ENCODE data around the gene DNAAF3. TPM values are rescaled to one million over a fixed set of nuclear protein-coding genes. Genes with fewer than 3 reads are reported as not detected.
A peak's percentile ranks its signal among the peaks of the same experiment; 100 is the strongest.

The DNAAF3 gene
- total and polyA plus RNA-seq, 9 donors, result 0.16 to 34.8 (median 1.0) TPM; not detected in 2

- no peaks in the 10 kb centered on the region for H3K9me3 ChIP-seq
- whole genome bisulfite sequencing, 3 donors, result 1 to 4% (median 2%) methylated on average over 24 to 33 of the region's 33 CpGs
- intact Hi-C loops (cut with DNase I), result no loop called here
- H3K27ac ChIP-seq, result no peak overlapping the region
- H3K36me3 ChIP-seq, result no peaks in the 10 kb centered on the region
- H3K27me3 ChIP-seq, result peaks cover 4% of the 10 kb centered on the region
- H3K4me3 ChIP-seq, result no peak overlapping the region
- peaks cover 3% of the 10 kb centered on the region for H3K4me1 ChIP-seq (ENCODE audit: insufficient read depth)
- peak; percentile 38 to 78 (median 62) for DNase-seq
- TF ChIP-seq POLR2A (IDR thresholded peaks at IDR 0.05) (no peak), EP300 (IDR thresholded peaks at IDR 0.05) (no peak), CTCF (IDR thresholded peaks at IDR 0.05) (peak in 2 of 3 donors; percentile 12 to 36)
Observed at GRCh38 chr19:55160128-55160985, 6.1 kb downstream of the DNAAF3 start.

GRCh38 chr19:55158848-55159749, 7.3 kb downstream of the DNAAF3 start:
- intact Hi-C loops (cut with DNase I), result no loop called here
- 45 to 51% (median 51%) methylated on average over 18 of the region's 18 CpGs for WGBS, 3 donors
- Histone ChIP-seq H3K4me1 (ENCODE audit: insufficient read depth) (peaks cover 3% of the 10 kb centered on the region), H3K27me3 (peaks cover 4% of the 10 kb centered on the region), H3K4me3 (no peak overlapping the region), H3K36me3 (no peaks in the 10 kb centered on the region), H3K27ac (no peak overlapping the region), H3K9me3 (no peaks in the 10 kb centered on the region)
- TF ChIP-seq CTCF (IDR thresholded peaks at IDR 0.05), result no peak
- TF ChIP-seq EP300 (IDR thresholded peaks at IDR 0.05), result no peak
- no peak for TF ChIP-seq POLR2A (IDR thresholded peaks at IDR 0.05)
- DNase-seq, result no peak

GRCh38 chr19:55158423-55158822, 8.0 kb downstream of the DNAAF3 start:
- Histone ChIP-seq H3K27ac (no peak overlapping the region), H3K27me3 (peaks cover 4% of the 10 kb centered on the region)
- no peak for TF ChIP-seq CTCF (IDR thresholded peaks at IDR 0.05)
- no peak for TF ChIP-seq POLR2A (IDR thresholded peaks at IDR 0.05)
- TF ChIP-seq EP300 (IDR thresholded peaks at IDR 0.05), result no peak

GRCh38 chr19:55157064-55157908, 9.1 kb downstream of the DNAAF3 start, which contains the start of gene TNNI3:
TNNI3 (minus strand) TSS chr19:55157732; CDS start chr19:55157589, 143 bp downstream.
- TF ChIP-seq EP300 (IDR thresholded peaks at IDR 0.05), result no peak
- TF ChIP-seq POLR2A (IDR thresholded peaks at IDR 0.05), result no peak
- no peak for TF ChIP-seq CTCF (IDR thresholded peaks at IDR 0.05)
- Histone ChIP-seq H3K27ac (no peak within 1 kb of the TSS), H3K4me3 (no peak within 1 kb of the TSS), H3K4me1 (ENCODE audit: insufficient read depth) (peaks cover 3% of the 10 kb centered on the region), H3K27me3 (peaks cover 4% of the 10 kb centered on the region), H3K9me3 (no peaks in the 10 kb centered on the region), H3K36me3 (no peaks in the 10 kb centered on the region)
- WGBS, 3 donors, result 15 to 29% (median 27%) methylated on average over 38 to 39 of the region's 39 CpGs
- intact Hi-C loops (cut with DNase I), result no loop called here
- no peak for DNase-seq

More at GRCh38 chr19:55158423-55158822, 8.0 kb downstream of the DNAAF3 start:
- 42 to 59% (median 59%) methylated on average over 4 of the region's 4 CpGs for WGBS, 3 donors
- Histone ChIP-seq H3K4me3 (no peak overlapping the region), H3K36me3 (no peaks in the 10 kb centered on the region), H3K9me3 (no peaks in the 10 kb centered on the region), H3K4me1 (ENCODE audit: insufficient read depth) (peaks cover 3% of the 10 kb centered on the region)
- intact Hi-C loops (cut with DNase I), result no loop called here
- no peak for DNase-seq
